ENCODE data around the gene SELPLG.

SELPLG gene

DNA sequence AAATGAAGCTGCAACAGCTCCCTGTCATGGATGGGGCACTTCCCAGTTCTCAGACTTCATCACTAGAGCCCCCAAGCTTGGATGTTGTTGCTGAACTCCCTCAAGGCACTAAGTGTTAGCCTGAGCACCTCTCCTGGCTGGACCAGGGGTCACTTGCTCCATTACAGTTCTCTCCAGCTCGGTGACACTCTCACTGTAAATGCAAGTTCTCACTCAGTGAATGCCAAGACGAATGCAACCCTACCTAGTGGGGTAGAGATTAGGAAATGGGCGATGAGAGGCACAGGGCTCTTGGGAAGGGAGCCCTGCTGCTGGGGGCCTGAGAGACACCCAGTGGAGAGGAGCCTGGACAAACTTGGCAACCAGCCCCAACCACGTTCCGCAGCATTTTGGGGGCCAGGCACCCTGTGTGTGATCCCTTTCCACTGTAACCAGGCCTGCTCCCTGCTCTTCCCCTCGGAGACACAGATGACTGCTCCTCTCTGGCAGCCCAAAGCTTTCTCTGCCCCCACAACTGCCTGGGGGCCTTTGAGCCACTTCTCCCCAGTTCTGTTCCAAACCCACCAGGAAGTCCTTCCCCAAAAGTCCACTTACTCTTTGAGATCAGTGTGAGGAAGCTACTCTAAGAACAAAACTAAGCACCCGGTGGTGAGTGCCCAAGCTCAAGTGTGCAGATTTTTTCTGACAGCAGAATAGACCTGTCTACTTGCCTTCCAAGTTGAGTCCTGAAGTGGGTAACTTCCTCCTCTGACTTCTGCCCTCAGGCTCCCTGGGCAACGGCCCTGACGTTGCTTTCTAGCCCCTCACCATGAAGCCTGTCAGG is 8.0 kb upstream of the SELPLG start:
- TF ChIP-seq, protein P1, sequence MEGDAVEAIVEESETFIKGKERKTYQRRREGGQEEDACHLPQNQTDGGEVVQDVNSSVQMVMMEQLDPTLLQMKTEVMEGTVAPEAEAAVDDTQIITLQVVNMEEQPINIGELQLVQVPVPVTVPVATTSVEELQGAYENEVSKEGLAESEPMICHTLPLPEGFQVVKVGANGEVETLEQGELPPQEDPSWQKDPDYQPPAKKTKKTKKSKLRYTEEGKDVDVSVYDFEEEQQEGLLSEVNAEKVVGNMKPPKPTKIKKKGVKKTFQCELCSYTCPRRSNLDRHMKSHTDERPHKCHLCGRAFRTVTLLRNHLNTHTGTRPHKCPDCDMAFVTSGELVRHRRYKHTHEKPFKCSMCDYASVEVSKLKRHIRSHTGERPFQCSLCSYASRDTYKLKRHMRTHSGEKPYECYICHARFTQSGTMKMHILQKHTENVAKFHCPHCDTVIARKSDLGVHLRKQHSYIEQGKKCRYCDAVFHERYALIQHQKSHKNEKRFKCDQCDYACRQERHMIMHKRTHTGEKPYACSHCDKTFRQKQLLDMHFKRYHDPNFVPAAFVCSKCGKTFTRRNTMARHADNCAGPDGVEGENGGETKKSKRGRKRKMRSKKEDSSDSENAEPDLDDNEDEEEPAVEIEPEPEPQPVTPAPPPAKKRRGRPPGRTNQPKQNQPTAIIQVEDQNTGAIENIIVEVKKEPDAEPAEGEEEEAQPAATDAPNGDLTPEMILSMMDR (IDR thresholded peaks at IDR 0.05; ENCODE audit: low read depth, low read length) = no peak
- no peak overlapping the region for H3K4me3 ChIP-seq (ENCODE audit: low read depth, low read length)

DNA sequence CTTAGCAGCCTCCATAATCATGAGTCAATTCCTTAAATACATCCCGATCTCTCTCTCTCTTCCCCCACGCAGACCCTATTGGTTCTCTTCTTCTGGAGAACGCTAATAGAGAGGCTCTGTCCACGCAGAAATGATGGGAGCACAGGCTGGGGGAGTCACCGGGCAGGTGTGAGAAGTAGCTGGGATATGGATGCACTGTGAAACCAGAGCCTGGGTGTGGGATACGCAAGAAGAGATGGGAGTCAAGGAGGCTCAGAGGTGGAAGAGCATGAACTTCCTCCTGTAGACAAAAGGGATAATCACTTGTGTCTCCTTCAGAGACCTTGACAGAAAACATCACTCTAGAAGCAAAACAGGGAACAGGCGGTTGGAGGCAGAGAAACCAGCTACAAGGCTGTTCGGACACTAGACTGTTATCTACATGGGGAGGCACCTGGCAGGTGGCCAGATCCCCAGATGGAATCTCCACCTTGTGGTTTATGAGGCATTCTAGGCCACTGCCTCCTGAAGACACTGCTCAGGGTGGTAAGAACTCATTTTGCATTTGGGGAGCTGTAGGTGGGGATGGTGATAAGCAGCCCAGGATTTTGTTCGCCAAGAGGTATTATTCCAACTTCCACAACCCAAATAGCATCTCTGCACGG is 7.2 kb upstream of the SELPLG start:
- TF ChIP-seq, protein P1 (IDR thresholded peaks at IDR 0.05; ENCODE audit: low read depth, low read length) = no peak

DNA sequence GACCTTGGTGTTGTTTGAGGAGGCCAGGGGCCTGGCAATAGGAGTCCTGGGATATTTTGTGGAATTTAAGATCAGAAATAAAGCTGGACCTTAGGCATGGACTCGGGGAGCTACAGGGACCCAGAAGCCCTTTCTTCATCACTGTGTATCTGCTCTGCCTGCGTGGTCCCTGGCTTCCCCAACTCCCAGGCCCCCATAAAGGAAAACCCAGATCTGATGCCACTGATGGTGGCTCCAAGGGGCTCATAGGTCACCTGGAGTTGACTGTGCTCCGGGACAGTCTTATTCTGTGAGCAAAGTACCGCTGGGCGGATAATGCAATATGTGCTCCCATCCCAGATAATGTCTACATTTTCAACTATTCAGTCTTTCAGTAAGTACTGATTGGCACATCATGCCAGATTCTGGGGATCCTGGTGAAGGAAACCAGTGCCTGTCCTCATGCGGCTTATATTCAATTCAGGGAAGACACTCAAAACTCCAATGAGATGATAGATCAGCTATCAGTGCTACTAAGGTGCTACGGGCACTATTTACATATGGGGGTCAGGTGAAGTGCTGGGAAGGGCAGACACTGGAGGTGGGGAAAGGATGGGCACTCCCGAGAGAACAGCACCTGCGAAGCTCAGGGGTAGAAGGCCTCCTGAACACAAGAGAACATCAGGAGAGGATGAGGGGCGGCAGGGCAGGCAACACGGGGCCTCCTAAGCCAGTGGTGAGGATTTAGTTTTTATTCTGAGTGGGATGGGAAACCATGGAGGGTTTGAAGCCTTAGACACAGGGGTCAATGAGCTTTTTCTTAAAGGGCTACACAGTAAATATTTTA is 5.5 kb upstream of the SELPLG start:
- no peak overlapping the region for H3K4me3 ChIP-seq (ENCODE audit: low read depth, low read length)
- TF ChIP-seq, protein P1 (IDR thresholded peaks at IDR 0.05; ENCODE audit: low read depth, low read length) = no peak

More for the DNA sequence above, 7.2 kb upstream of the SELPLG start:
- H3K4me3 ChIP-seq (ENCODE audit: low read depth, low read length) = no peak overlapping the region

DNA sequence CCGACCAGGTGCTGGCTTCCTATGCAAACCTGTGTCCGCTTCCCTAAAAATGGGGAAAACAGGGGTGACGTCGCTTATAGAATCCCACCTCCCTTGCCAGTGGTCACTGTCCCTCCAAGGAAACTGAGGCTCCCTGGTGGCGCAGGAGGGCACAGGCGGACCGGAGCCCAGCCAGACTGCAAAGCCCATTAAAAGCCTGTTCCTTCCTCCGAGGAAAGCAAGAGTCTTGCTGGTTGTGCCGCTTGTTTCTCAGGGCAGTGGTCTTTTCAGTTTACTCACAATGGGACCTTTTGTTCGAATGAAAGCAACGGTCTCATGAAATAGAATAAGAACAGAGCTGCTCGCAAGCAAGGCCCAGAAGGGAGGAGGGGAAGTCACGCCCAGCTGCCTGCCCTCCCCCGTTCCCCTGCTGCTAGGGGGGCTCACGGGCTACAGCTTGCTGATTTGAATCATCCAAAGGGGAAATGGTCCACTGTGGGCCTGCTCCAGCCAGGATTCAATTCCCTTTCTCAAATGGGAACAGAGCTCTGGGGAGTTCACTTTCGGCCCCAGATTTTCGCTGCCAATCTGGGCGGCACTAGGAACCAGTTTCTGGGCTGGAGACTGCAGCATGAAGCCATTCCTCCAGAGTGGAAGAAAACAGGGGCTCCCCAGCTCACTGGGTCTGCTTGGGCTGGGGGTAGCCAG is 4.6 kb upstream of the SELPLG start:
- H3K4me3 ChIP-seq (ENCODE audit: low read depth, low read length) = no peak overlapping the region
- TF ChIP-seq, protein P1 (IDR thresholded peaks at IDR 0.05; ENCODE audit: low read depth, low read length) = no peak

DNA sequence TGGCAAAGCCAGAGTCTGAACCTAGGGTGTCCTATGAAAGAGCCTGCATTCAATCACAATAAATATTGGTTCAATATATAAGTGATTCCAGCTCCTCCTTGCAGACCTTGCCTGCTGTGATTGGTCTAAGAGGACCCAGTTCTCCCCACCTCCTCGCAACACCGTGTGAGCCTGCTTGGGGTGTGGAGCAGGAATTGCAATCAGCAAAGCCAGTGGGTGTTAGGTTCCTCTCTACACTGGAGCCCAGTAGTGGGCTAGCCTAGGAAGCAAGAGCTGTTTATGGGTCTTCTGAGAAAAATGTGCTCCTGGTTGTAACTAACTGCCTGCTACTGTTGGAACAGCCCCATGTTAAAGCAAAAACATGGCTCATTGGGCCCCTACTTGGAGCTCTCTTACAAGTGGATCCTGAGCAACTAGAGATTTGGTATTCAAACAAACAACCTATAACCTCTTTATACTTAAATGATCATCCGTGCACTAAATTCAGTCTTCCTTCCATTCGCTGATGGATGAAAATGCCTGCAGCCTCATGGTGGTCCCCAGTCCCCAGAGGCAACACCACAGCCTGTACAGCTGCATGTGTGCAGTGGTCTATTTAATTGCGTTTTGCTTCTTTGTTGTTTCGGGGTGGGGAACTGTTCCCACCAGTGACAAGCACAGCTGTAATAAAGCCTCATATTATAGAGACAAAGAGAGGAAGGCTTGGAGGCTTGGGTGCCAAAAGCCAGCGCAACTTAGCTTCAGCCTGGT is 3.7 kb upstream of the SELPLG start:
- H3K4me3 ChIP-seq (ENCODE audit: low read depth, low read length) = no peak overlapping the region
- TF ChIP-seq, protein P1 (IDR thresholded peaks at IDR 0.05; ENCODE audit: low read depth, low read length) = no peak

DNA sequence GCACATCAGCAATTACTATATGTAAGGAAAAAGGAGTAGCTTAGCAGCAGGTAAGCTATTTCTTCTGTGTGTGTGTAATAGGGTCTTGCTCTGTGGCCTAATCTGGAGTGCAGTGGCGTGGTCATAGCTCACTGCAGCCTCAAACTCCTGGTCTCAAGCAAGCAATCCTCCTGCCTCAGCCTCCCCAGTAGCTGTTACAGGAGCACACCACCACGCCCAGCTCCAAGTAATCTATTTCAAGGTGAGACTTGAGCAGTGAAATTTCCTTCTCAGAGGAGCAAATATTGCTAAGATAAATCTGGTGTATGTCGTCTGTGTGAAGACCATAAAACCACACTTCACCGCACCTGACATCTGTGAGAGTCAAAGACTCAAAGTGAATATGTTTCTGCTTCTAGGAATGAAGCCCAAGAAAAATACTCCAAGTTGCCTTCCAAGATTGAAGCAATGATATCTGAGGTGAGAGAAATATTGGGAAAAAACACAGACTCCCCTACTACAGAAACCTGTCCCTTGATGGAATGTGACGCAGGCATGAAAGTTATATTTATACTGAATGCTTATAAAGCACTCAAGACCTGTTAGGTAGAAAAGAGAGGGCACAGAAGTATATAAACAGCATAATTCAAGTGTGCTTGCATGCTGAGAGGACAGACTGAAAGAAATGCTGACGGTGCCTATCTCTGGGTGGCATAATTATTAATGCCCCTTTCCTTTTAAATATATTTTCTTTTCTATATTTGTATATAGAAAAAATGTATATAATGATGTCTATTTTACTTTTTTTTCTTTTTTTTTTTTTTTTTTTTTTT is 2.5 kb upstream of the SELPLG start:
- TF ChIP-seq, protein P1 (IDR thresholded peaks at IDR 0.05; ENCODE audit: low read depth, low read length) = no peak
- no peak overlapping the region for H3K4me3 ChIP-seq (ENCODE audit: low read depth, low read length)

All from WI38 (cell line).